IMR-90 (cell line): ENCODE results near the gene PLEKHG4. TPM values are rescaled to one million over a fixed set of nuclear protein-coding genes. Genes with fewer than 3 reads are reported as not detected.

Experiments used
- ATAC-seq: fragments of 200-7000 bp; cut with Tn5 transposase; 2 replicates; pipeline ENCODE4 v1.9.1; 2020; ENCODE audit warnings: low read depth, mild to moderate bottlenecking, moderate library complexity
- BruUV-seq: library from RNA; stranded (reverse); fragments of 400-500 nt; replicated peaks from 2 replicates; lab custom pipeline; 2021; lab: Mats Ljungman, UMichigan
- CTCF ChIA-PET: fragments of 300-600 bp; formaldehyde crosslinking; extraction: SDS; loops from one replicate; lab custom pipeline; 2021; ENCODE audit warnings: antibody characterized with exemption; lab: Yijun Ruan, JAX
- POLR2A ChIA-PET: fragments of 300-600 bp; sonication (Branson Sonifier 250); formaldehyde crosslinking; loops from one replicate; lab custom pipeline; 2022; ENCODE audit warnings: antibody characterized with exemption; ENCODE audit not compliant: unreplicated experiment; lab: Charles Lee
- DNase-seq: peaks from one replicate; pipeline ENCODE4 v3.0.0; 2013
- H2AFZ ChIP-seq: replicated peaks from 2 replicates; pipeline ENCODE3; 2013; ENCODE audit warnings: low read length, mild to moderate bottlenecking; ENCODE audit not compliant: poor library complexity
- H2AK5ac ChIP-seq: 2 replicates; pipeline ENCODE4 v1.6.1; 2013; ENCODE audit warnings: low read depth, low read length, inconsistent platforms
- H2AK9ac ChIP-seq: replicated peaks from 2 replicates; pipeline ENCODE3; 2013; ENCODE audit warnings: mild to moderate bottlenecking, low read depth, low read length, moderate library complexity; ENCODE audit not compliant: poor library complexity
- H2BK120ac ChIP-seq: 2 replicates; pipeline ENCODE4 v1.6.1; 2013; ENCODE audit warnings: low read depth, low read length, inconsistent platforms
- H2BK15ac ChIP-seq: 3 replicates; pipeline ENCODE4 v1.6.1; 2013; ENCODE audit warnings: low read depth, low read length, inconsistent platforms
- H2BK20ac ChIP-seq: 2 replicates; pipeline ENCODE4 v1.6.1; 2013; ENCODE audit warnings: low read depth, mild to moderate bottlenecking, inconsistent platforms, low read length, moderate library complexity
- H2BK5ac ChIP-seq: 2 replicates; pipeline ENCODE4 v1.6.1; 2013; ENCODE audit warnings: mild to moderate bottlenecking, low read depth, low read length, inconsistent platforms; ENCODE audit not compliant: poor library complexity, severe bottlenecking
- H3K14ac ChIP-seq: replicated peaks from 2 replicates; pipeline ENCODE4 v1.6.1; 2013; ENCODE audit warnings: low read depth, low read length, inconsistent platforms
- H3K18ac ChIP-seq: 2 replicates; pipeline ENCODE4 v1.6.1; 2013; ENCODE audit warnings: low read depth, low read length, control low read depth
- H3K23ac ChIP-seq: 2 replicates; pipeline ENCODE4 v1.6.1; 2013; ENCODE audit warnings: low read depth, low read length, inconsistent platforms
- H3K27ac ChIP-seq: 2 replicates; pipeline ENCODE4 v1.5.1; 2013; ENCODE audit warnings: mild to moderate bottlenecking, control low read depth, low read length; ENCODE audit not compliant: insufficient read depth
- H3K27me3 ChIP-seq: 2 replicates; pipeline ENCODE4 v1.6.1; 2013; ENCODE audit warnings: low read length; ENCODE audit not compliant: control insufficient read depth, insufficient read depth
- H3K36me3 ChIP-seq: 2 replicates; pipeline ENCODE4 v1.6.1; 2013; ENCODE audit warnings: low read length, mixed read lengths; ENCODE audit not compliant: control insufficient read depth, insufficient read depth
- H3K4ac ChIP-seq: 2 replicates; pipeline ENCODE4 v1.6.1; 2013; ENCODE audit warnings: low read depth, low read length, inconsistent platforms
- H3K4me1 ChIP-seq: 2 replicates; pipeline ENCODE4 v1.6.1; 2013; ENCODE audit warnings: low read length, mixed read lengths; ENCODE audit not compliant: control insufficient read depth, insufficient read depth
- H3K4me2 ChIP-seq: 2 replicates; pipeline ENCODE4 v1.6.1; 2013; ENCODE audit warnings: low read depth, mild to moderate bottlenecking, control low read depth, low read length, moderate library complexity
- H3K4me3 ChIP-seq: 2 replicates; pipeline ENCODE4 v1.5.1; 2013; ENCODE audit warnings: low read depth, mild to moderate bottlenecking, control low read depth, low read length, moderate library complexity; ENCODE audit not compliant: insufficient read depth
- H3K56ac ChIP-seq: 2 replicates; pipeline ENCODE4 v1.6.1; 2013; ENCODE audit warnings: low read length, inconsistent platforms; ENCODE audit not compliant: insufficient read depth; ENCODE audit errors: extremely low read depth
- H3K79me1 ChIP-seq, 2 experiments: 2 replicates each; pipeline ENCODE4 v1.6.1; 2013; ENCODE audit warnings: low read length in 2 of 2, inconsistent platforms in 1 of 2, low read depth in 1 of 2
- H3K9ac ChIP-seq: 2 replicates; pipeline ENCODE4 v1.6.1; 2013; ENCODE audit warnings: low read depth, low read length, control low read depth
- H3K9me1 ChIP-seq: 2 replicates; pipeline ENCODE4 v1.6.1; 2013; ENCODE audit warnings: low read length, inconsistent platforms; ENCODE audit not compliant: insufficient read depth
- H3K9me3 ChIP-seq: 2 replicates; pipeline ENCODE4 v1.6.1; 2013; ENCODE audit warnings: low read length; ENCODE audit not compliant: control insufficient read depth, insufficient read depth
- H4K20me1 ChIP-seq: 2 replicates; pipeline ENCODE4 v1.6.1; 2013; ENCODE audit warnings: low read length, inconsistent platforms; ENCODE audit not compliant: insufficient read depth
- H4K5ac ChIP-seq: 2 replicates; pipeline ENCODE4 v1.6.1; 2013; ENCODE audit warnings: mild to moderate bottlenecking, low read depth, low read length, control low read depth
- H4K8ac ChIP-seq, 2 experiments: 2 replicates each; pipeline ENCODE4 v1.6.1; 2013; ENCODE audit warnings: low read depth in 2 of 2, low read length in 2 of 2, control low read depth in 1 of 2, inconsistent platforms in 1 of 2
- H4K91ac ChIP-seq: 2 replicates; pipeline ENCODE4 v1.6.1; 2013; ENCODE audit warnings: low read depth, low read length, inconsistent platforms; ENCODE audit not compliant: insufficient read depth
- CTCF ChIP-seq: conservative IDR thresholded peaks from 2 replicates; pipeline ENCODE4 v1.5.1; 2012; ENCODE audit warnings: mild to moderate bottlenecking, low read depth, low read length, improper control_type of control experiment
- ELK1 ChIP-seq: fragments of 150-350 bp; IDR thresholded peaks from 2 replicates; pipeline ENCODE4 v1.6.1; 2016; ENCODE audit warnings: low read depth, mild to moderate bottlenecking, low read length, moderate library complexity, borderline replicate concordance
- MAZ ChIP-seq: IDR thresholded peaks from 2 replicates; pipeline ENCODE4 v1.6.1; 2012; ENCODE audit warnings: low read depth, mild to moderate bottlenecking, low read length, improper control_type of control experiment, moderate library complexity, borderline replicate concordance
- MXI1 ChIP-seq: IDR thresholded peaks from 2 replicates; pipeline ENCODE4 v1.6.1; 2012; ENCODE audit warnings: low read depth, mild to moderate bottlenecking, low read length, moderate library complexity, borderline replicate concordance
- POLR2A ChIP-seq: IDR thresholded peaks from 2 replicates; pipeline ENCODE4 v1.6.1; 2012; ENCODE audit warnings: mild to moderate bottlenecking, low read depth, low read length
- WGBS, 2 experiments: methylation state at CpG; one replicate each; pipeline versions ENCODE4 v1.1.5 to v1.1.7; 2013; ENCODE audit warnings: missing lambda C conversion rate in 2 of 2; ENCODE audit not compliant: insufficient read length in 1 of 2; ENCODE audit errors: extremely low coverage in 2 of 2; 5-methylcytosine and 5-hydroxymethylcytosine counted together
- dilution Hi-C: fragments of 300-500 bp; cut with HindIII; formaldehyde crosslinking; loops from one replicate; pipeline ENCODE4 v1.14.3; 2018; ENCODE audit warnings: low sequenced_read_pairs; ENCODE audit not compliant: unreplicated experiment
- in situ Hi-C: fragments of 300-500 bp; cut with MboI; formaldehyde crosslinking; loops from 3 replicates; pipeline ENCODE4 v1.14.3; 2019; ENCODE audit warnings: low sequenced_read_pairs, inconsistent platforms, mixed read lengths
- intact Hi-C: fragments of 100-400 bp; cut with micrococcal nuclease; formaldehyde crosslinking; loops from 2 replicates; pipeline ENCODE4 v1.10.0; 2022
- polyA plus RNA-seq, 3 experiments: library from polyadenylated mRNA; depleted of rRNA; stranded (reverse); fragments of >200 nt; gene quantifications; 2 replicates each; pipeline ENCODE4 v1.2.3, GENCODE V29; 2012; ENCODE audit warnings: low replicate concordance in 1 of 3
- total RNA-seq: library from RNA; depleted of rRNA; stranded (reverse); fragments of >200 nt; gene quantifications from 2 replicates; pipeline ENCODE4 v1.2.3, GENCODE V29; 2012

Gene PLEKHG4
- total and polyA plus RNA-seq, 2 of the 4 experiments (the other 2 are of a cell fraction) = 14.0 to 50.7 TPM

- Histone ChIP-seq H3K4me1 (peaks cover 40% of the 10 kb centered on the region), H4K91ac (peak within 1 kb of the TSS; percentile 73), H3K23ac (peak within 1 kb of the TSS; percentile 87), H2AK9ac (peak within 1 kb of the TSS; percentile 97), H4K8ac (peak within 1 kb of the TSS; percentile 61 to 83; a peak in 3 of 4 replicates), H3K27me3 (no peaks in the 10 kb centered on the region), H2AFZ (peak within 1 kb of the TSS; percentile 90), H3K56ac (peak within 1 kb of the TSS; percentile 46), H3K4ac (peak within 1 kb of the TSS; percentile 80), H3K4me3 (peak within 1 kb of the TSS; percentile 89), H3K79me1 (peaks cover 13 to 61% of the 10 kb centered on the region in 2 experiments; a peak in 3 of 4 replicates), H2BK20ac (peak within 1 kb of the TSS; percentile 24; the same call in 1 of the 2 replicates), H2BK15ac (peak within 1 kb of the TSS; percentile 34; the same call in 1 of the 3 replicates), H3K27ac (peak within 1 kb of the TSS; percentile 88), H4K20me1 (no peaks in the 10 kb centered on the region; the same call in 1 of the 2 replicates), H2AK5ac (peak within 1 kb of the TSS; percentile 93), H3K18ac (peak within 1 kb of the TSS; percentile 7; the same call in 1 of the 2 replicates), H2BK5ac (peak within 1 kb of the TSS; percentile 87), H4K5ac (peak within 1 kb of the TSS; percentile 17; the same call in 1 of the 2 replicates), H3K9me3 (no peaks in the 10 kb centered on the region), H3K36me3 (no peaks in the 10 kb centered on the region), H3K9ac (peak within 1 kb of the TSS; percentile 81), H3K9me1 (peaks cover 24% of the 10 kb centered on the region), H3K4me2 (peak within 1 kb of the TSS; percentile 88), H2BK120ac (no peak within 1 kb of the TSS; the same call in 1 of the 2 replicates), H3K14ac (peak within 1 kb of the TSS; percentile 71)
- ChIA-PET CTCF (interaction anchor here (0.5 to 1.5 kb wide), 3 partner anchors 13 to 85 kb away, joined by 4 to 5 read pairs (median 4); no protein-coding TSS in a partner anchor), POLR2A (interaction anchor here (0.5 to 0.6 kb wide), 4 partner anchors 11 to 109 kb away, joined by 3 to 8 read pairs (median 4); no protein-coding TSS in a partner anchor)
- no TSS peak for BruUV-seq
- intact Hi-C loops (loop anchor here (5.0 kb wide), 1 partner anchor 145 kb away; the partner anchor contains the start of gene TPPP3), dilution Hi-C loops (no loop called here), in situ Hi-C loops (no loop called here)
- peak; percentile 92 for DNase-seq
- TF ChIP-seq POLR2A (peak; percentile 89), MXI1 (peak; percentile 5; the same call in 1 of the 2 replicates), CTCF (no peak), MAZ (peak; percentile 28; the same call in 1 of the 2 replicates), ELK1 (no peak)
- peak; percentile 75 for ATAC-seq
- WGBS, 2 experiments = 0% methylated on average over 14 of the region's 60 CpGs; no CpG with 5 or more reads in 1 of the 2 experiments
These were observed 31.9 kb upstream of the PLEKHG4 start, which contains the start of gene FHOD1 for GRCh38 chr16:67247192-67248072. Gene FHOD1 (minus strand): TSS chr16:67247481. CDS start chr16:67247410, 71 bp downstream.
